Esophagus muscularis mucosa (tissue), 4 donors: ENCODE results near the gene ULK2.

Experiments
- EP300 ChIP-seq: sonication (generic); formaldehyde crosslinking; IDR thresholded peaks from one replicate; pipeline ENCODE4 v1.6.1; 2017; ENCODE audit warnings: antibody characterized with exemption
- POLR2A ChIP-seq: fragments of 450-650 bp; IDR thresholded peaks from one replicate; pipeline ENCODE4 v1.6.1; 2017; ENCODE audit warnings: antibody characterized with exemption, moderate library complexity, mild to moderate bottlenecking, low read depth
- POLR2AphosphoS5 ChIP-seq, 2 donors: sonication (generic); formaldehyde crosslinking; IDR thresholded peaks; one replicate each; pipeline ENCODE4 v1.6.1; 2017; ENCODE audit warnings: antibody characterized with exemption in 2 of 2
- TF ChIP-seq, protein P1 (sequence below), 3 experiments: fragments of 200-600 bp in 2 of 3; fragments of 450-650 bp in 1 of 3; sonication (generic) in 2 of 3; IDR thresholded peaks; one replicate each; pipeline ENCODE4 v1.5.1; 2017 to 2019; ENCODE audit warnings: antibody characterized with exemption in 3 of 3, mild to moderate bottlenecking in 2 of 3, moderate library complexity in 1 of 3

DNA sequence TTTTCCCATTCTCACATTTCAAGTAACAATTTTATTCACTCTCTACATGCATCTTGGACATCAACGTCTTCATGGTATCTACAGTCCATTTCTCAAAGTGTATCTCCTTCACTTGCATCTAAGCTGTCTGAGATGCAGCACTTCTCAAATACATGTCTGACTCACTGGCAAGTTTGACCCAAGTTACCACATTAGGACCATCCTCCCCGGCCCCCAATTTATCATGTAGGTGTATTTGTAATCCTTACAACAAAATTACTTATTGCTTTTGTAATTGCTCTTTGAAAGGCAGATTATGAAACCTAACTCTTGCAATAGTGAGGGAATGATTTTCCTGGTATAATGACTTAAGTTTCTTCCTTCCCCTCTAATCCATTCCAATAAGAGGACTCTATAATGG, 28.9 kb upstream of the ULK2 start:
- TF ChIP-seq, protein P1, sequence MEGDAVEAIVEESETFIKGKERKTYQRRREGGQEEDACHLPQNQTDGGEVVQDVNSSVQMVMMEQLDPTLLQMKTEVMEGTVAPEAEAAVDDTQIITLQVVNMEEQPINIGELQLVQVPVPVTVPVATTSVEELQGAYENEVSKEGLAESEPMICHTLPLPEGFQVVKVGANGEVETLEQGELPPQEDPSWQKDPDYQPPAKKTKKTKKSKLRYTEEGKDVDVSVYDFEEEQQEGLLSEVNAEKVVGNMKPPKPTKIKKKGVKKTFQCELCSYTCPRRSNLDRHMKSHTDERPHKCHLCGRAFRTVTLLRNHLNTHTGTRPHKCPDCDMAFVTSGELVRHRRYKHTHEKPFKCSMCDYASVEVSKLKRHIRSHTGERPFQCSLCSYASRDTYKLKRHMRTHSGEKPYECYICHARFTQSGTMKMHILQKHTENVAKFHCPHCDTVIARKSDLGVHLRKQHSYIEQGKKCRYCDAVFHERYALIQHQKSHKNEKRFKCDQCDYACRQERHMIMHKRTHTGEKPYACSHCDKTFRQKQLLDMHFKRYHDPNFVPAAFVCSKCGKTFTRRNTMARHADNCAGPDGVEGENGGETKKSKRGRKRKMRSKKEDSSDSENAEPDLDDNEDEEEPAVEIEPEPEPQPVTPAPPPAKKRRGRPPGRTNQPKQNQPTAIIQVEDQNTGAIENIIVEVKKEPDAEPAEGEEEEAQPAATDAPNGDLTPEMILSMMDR (IDR thresholded peaks at IDR 0.05), result no peak
- TF ChIP-seq POLR2A, result no peak
- no peak for TF ChIP-seq EP300
- no peak for TF ChIP-seq POLR2AphosphoS5 (IDR thresholded peaks at IDR 0.05)
